RWPE2 (cell line): ENCODE data around the gene SFXN2.
"Not testable (repeated sequence)": the region's sequence is repeated elsewhere in the genome, so short reads cannot be mapped to it uniquely, and the experiment has no call there.

Source experiments
- ATAC-seq: fragments of 200-7000 bp; cut with Tn5 transposase; 3 replicates; pipeline ENCODE4 v1.9.1; 2021; ENCODE audit warnings: low read depth
- DNase-seq: peaks from one replicate; pipeline ENCODE4 v3.0.0-alpha.2; 2020; ENCODE audit warnings: low spot score
- H3K27ac ChIP-seq: fragments of 450-650 bp; 2 replicates; pipeline ENCODE4 v1.5.1; 2017; ENCODE audit warnings: mild to moderate bottlenecking; ENCODE audit not compliant: poor library complexity, severe bottlenecking
- H3K27me3 ChIP-seq: fragments of 250-450 bp; sonication (Bioruptor Pico); 2 replicates; pipeline ENCODE4 v1.5.1; 2021; ENCODE audit warnings: mild to moderate bottlenecking, moderate library complexity; ENCODE audit not compliant: insufficient read depth, poor library complexity, severe bottlenecking
- H3K36me3 ChIP-seq: fragments of 250-450 bp; sonication (Bioruptor Pico); 2 replicates; pipeline ENCODE4 v1.5.1; 2020; ENCODE audit warnings: low read depth, mild to moderate bottlenecking, moderate library complexity
- H3K4me1 ChIP-seq: fragments of 250-450 bp; sonication (Bioruptor Pico); 2 replicates; pipeline ENCODE4 v1.5.1; 2021; ENCODE audit warnings: mild to moderate bottlenecking, moderate library complexity; ENCODE audit not compliant: insufficient read depth, poor library complexity, severe bottlenecking
- H3K4me3 ChIP-seq: fragments of 250-450 bp; sonication (Bioruptor Pico); 2 replicates; pipeline ENCODE4 v1.5.1; 2021; ENCODE audit warnings: mild to moderate bottlenecking, moderate library complexity; ENCODE audit not compliant: severe bottlenecking
- H3K9me3 ChIP-seq: fragments of 250-450 bp; sonication (Bioruptor Pico); 2 replicates; pipeline ENCODE4 v1.5.1; 2021; ENCODE audit warnings: mild to moderate bottlenecking, moderate library complexity; ENCODE audit not compliant: severe bottlenecking
- TF ChIP-seq, protein P1 (sequence below): fragments of 450-650 bp; IDR thresholded peaks from one replicate; pipeline ENCODE4 v1.5.1; 2017; ENCODE audit warnings: mild to moderate bottlenecking, moderate library complexity; ENCODE audit not compliant: poor library complexity, severe bottlenecking

The SFXN2 gene

DNA sequence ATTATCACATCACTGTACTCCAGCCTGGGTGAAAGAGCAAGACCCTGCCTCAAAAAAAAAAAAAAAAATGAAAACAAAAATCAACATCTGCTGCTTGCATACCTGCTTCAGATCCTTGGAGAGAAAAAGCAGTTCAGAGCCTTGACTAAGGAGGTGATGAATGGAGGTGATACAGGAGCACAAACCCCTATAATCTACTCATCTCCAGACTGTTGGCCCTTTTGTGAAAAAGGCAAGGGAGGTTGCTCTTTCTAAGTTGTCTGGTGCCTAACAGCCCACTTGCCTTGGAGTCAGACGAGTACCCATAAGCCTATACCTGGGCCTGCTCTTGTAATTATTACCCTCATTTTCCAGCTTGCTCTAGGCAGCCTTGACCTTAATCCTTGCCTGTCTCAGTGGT is 1.4 kb downstream of the SFXN2 start:
- H3K4me1 ChIP-seq = peaks cover 3% of the 10 kb centered on the region
- ATAC-seq = no peak
- H3K36me3 ChIP-seq = 0 out of 2 replicates have a peak, but pooled peaks cover 5% of the 10 kb centered on the region
- H3K27me3 ChIP-seq = no peaks in the 10 kb centered on the region
- TF ChIP-seq, protein P1, sequence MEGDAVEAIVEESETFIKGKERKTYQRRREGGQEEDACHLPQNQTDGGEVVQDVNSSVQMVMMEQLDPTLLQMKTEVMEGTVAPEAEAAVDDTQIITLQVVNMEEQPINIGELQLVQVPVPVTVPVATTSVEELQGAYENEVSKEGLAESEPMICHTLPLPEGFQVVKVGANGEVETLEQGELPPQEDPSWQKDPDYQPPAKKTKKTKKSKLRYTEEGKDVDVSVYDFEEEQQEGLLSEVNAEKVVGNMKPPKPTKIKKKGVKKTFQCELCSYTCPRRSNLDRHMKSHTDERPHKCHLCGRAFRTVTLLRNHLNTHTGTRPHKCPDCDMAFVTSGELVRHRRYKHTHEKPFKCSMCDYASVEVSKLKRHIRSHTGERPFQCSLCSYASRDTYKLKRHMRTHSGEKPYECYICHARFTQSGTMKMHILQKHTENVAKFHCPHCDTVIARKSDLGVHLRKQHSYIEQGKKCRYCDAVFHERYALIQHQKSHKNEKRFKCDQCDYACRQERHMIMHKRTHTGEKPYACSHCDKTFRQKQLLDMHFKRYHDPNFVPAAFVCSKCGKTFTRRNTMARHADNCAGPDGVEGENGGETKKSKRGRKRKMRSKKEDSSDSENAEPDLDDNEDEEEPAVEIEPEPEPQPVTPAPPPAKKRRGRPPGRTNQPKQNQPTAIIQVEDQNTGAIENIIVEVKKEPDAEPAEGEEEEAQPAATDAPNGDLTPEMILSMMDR = no peak
- H3K9me3 ChIP-seq = no peaks in the 10 kb centered on the region
- H3K4me3 ChIP-seq = no peak overlapping the region
- DNase-seq = no peak
- H3K27ac ChIP-seq = no peak overlapping the region

DNA sequence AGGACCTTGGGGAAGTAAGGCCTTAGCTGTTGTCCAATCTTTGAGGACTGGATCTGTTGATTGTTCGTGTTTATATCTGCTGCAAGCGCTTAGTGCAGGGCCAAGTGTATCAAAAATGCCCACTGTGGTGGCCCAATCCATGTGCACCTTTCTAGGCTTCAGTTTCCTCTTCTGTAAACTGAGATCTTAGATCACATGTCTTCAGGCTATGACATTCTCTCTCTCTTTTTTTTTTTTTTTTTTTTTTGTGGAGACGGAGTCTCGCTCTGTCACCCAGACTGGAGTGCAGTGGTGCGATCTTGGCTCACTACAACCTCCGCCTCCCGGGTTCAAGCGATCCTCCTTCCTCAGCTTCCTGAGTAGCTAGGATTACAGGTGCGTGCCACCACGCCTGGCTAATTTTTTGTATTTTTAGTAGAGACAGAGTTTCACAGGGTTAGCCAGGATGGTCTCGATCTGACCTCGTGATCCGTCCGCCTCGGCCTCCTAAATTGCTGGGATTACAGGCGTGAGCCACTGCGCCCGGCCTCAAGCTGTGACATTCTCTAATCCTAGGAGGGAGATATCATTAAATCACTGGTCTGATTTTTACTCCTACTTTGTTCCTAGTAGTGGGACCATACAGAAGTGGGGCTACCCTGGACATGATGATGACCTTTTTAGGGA is 2.6 kb downstream of the SFXN2 start:
- H3K36me3 ChIP-seq, ATAC-seq, H3K27ac ChIP-seq, DNase-seq, H3K4me1 ChIP-seq, H3K27me3 ChIP-seq, H3K9me3 ChIP-seq, H3K4me3 ChIP-seq: not testable (repeated sequence)

DNA sequence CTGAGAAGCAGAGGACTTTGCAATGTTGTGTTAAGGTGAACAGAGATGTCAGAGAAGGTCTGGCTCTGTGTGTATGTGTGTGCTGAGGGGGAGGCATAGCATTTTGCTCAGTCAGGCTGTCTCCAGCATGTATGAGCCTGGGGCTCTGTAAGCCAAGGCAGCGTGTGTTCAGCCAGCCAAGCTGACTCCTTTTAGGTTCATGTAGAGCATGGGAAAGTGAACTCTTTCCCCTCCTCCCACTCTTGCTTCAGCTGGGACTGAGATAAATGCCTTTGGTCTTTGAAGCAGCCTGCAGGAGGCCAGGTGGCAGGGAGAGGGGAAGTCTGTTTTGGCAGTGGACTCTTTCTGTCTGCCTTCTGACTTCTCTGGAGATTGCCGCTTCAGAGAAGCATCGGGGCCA is 3.8 kb downstream of the SFXN2 start:
- TF ChIP-seq, protein P1 = no peak
- Histone ChIP-seq H3K4me1 (no peaks in the 10 kb centered on the region), H3K27me3 (no peaks in the 10 kb centered on the region), H3K4me3 (no peak overlapping the region), H3K36me3 (0 out of 2 replicates have a peak, but pooled peaks cover 5% of the 10 kb centered on the region), H3K9me3 (no peaks in the 10 kb centered on the region), H3K27ac (no peak overlapping the region)
- no peak for ATAC-seq
- no peak for DNase-seq

DNA sequence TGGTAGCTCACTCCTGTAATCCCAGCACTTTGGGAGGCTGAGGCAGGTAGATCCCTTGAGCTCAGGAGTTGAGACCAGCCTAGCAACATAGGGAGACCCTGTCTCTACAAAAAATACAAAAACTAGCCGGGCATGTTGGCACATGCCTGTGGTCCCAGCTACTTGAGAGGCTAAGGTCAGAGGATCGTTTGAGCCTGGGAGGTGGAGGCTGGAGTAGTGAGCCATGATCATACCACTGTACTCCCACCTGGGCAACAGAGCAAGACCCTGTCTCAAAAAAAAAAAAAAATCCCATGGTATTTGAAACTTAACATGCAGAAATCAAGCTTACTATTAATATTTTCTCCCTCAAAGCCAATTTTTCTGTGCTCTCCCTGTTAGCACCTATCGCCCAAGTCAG is 5.9 kb downstream of the SFXN2 start:
- peaks cover 12% of the 10 kb centered on the region; the same call in 1 of the 2 replicates for H3K36me3 ChIP-seq

DNA sequence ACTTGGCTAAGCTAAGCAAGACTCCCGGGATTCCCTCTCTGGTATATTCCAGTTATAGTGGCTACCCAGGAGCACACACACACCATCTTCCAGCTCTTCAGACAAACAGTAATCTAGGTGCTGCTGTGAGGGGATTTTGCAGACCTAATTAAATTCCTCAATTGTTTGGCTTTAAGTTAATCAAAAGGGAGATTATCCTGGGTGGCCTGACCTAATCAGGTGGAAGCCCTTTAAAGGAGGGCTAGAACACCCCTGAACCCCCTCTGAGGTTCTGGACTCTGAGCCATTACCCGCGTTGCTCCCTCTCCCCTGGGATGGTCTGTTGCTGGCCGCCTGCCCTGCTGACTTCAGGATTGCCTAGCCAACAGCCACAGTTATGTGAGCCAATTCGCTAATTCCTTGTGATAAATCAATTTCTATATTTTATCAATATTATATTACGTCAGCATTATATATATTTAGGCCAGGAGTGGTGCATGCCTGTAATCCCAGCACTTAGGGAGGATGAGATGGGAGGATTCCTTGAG is 6.4 kb downstream of the SFXN2 start:
- Histone ChIP-seq H3K27me3 (no peaks in the 10 kb centered on the region), H3K9me3 (no peaks in the 10 kb centered on the region), H3K36me3 (peaks cover 12% of the 10 kb centered on the region; the same call in 1 of the 2 replicates), H3K4me3 (no peak overlapping the region), H3K4me1 (no peaks in the 10 kb centered on the region), H3K27ac (no peak overlapping the region)
- ATAC-seq = no peak
- TF ChIP-seq, protein P1 = no peak
- no peak for DNase-seq

More for the DNA sequence above, 5.9 kb downstream of the SFXN2 start:
- Histone ChIP-seq H3K27me3 (no peaks in the 10 kb centered on the region), H3K9me3 (no peaks in the 10 kb centered on the region), H3K4me3 (no peak overlapping the region), H3K4me1 (no peaks in the 10 kb centered on the region), H3K27ac (no peak overlapping the region)
- TF ChIP-seq, protein P1 = no peak
- DNase-seq (no peak), ATAC-seq (no peak)
